Activated CD8-positive, alpha-beta memory T cell treated with anti-CD3 and anti-CD28 coated beads for 36 hours (primary cell): Measurements from ENCODE around the gene TPSAB1. TPM values are rescaled to one million over a fixed set of nuclear protein-coding genes. Genes with fewer than 3 reads are reported as not detected.
"Not testable (repeated sequence)": the region's sequence is repeated elsewhere in the genome, so short reads cannot be mapped to it uniquely, and the experiment has no call there.

Experiments
- CTCF ChIA-PET: fragments of 350-600 bp; sonication (Branson Sonifier 250); formaldehyde crosslinking; loops from one replicate; lab custom pipeline; 2021; ENCODE audit warnings: antibody characterized with exemption; lab: Charles Lee
- POLR2A ChIA-PET: fragments of 350-600 bp; sonication (Branson Sonifier 250); formaldehyde crosslinking; loops from one replicate; lab custom pipeline; 2021; ENCODE audit warnings: antibody characterized with exemption; lab: Charles Lee
- total RNA-seq, 2 experiments: library from RNA; stranded (reverse); gene quantifications; one replicate each; pipeline ENCODE4 v1.2.3, GENCODE V29; 2021

Gene TPSAB1
- total RNA-seq, 2 experiments from 2014 or later = not detected

DNA sequence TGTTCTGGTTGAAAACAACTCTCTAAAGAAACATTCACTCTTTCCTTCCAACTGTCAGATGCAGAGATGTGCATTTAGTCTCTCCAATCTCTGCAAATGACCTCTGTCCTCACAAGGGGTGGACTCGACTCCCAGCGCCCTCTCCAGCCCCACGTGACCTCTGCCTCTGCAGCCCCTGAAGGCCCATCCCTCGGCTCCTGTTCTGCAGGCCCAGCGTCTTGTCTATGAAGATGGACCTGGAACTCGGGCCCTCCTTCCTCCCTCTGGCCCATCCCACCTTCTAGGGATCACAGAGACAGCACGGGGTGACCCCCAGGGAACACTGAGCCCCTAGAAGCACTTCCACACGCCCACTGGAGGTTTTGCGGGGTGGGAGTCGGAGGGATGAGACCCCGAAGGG, 2.9 kb downstream of the TPSAB1 start:
- POLR2A ChIA-PET, CTCF ChIA-PET: not testable (repeated sequence)

DNA sequence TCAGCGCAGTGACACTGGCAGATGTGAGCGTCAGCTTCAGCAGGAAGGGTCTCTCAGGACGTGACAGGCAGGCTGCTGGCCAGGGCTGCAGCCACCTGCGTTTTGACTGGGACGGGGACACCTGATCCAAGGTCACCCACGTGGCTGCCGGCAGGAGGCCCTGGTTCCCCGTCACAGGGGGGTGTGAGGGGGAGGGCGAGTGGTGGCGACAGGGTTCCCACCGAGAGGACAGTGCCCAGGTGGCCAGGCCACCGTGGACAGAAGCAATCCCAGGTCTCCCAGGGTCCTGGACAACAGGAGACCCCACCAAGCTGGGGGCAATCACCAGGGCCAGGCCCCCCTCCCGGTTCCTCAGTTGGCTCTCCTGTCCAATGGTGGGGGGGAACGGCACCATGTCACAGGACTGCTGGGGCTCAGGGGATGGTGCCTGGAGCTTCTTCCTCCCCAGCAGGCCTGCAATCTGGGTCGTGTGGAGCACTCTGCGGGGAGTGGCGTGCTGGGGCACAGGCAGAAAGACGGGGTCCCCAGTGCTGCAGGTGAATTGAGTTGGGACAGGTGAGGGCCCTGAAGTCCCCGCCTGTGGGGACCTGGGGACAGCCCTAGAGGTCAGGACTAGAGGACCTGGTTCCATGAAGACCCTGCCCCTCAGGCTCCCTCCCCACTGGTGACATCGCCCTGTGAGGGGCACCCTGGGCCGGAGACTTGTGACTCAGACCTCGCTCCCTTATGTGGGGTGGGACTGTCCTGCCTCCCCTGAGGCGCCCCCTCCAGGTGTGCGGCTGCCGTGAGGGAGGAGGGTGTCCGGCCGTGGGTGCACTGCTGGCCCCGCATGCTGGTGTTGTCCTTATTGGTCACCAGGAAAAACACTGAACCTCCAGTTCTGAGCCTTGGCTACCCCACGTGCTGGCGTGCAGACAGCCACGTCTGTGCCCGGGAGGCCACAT, 3.7 kb downstream of the TPSAB1 start:
- CTCF ChIA-PET, POLR2A ChIA-PET: not testable (repeated sequence)

DNA sequence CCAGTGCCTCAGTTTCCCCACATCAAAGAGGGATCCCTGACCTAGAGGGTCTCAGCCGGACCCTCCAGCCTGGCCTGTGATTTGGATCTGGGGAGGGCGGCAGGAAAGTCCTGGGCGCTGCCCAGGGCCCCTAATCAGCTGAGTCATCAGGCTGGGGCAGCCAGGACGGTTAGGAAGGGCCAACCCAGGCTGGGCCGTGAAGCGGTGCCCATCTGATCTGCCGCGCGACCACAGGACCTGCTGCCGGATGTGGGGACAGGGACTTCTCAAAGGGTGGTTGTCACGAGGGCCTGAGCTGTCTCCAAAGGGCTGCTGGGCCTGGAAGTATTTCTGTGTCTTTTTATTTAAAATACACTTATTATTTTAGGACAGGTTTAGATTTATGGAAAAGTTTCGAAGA, 4.4 kb downstream of the TPSAB1 start:
- ChIA-PET POLR2A (no interaction called here), CTCF (no interaction called here)

DNA sequence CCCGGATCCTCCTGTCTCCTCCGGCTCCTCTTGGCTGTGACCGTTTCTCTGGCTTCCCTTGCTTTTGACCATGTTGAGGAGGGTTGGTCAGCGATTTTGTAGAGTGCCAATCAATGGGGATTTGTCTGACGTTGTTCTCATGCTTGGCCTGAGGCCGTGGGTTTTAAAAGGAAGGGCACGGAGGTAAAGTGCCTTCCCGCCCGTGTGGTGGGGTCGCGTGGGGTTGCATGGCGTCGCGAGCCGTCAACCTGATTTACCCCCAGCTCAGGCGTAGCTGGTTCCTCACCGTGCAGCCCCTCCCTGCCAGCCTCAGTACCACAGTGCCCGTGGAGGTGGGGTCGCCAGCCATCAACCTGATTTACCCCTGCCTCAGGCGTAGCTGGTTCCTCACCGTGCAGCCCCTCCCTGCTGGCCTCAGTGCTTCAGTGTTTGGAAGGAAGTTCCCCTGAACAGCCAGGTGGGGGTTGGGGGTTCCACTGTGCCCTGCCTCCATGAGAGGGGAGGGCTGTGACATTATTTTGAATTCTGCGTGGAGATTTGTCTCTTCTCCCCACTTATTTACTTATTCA, 5.0 kb downstream of the TPSAB1 start:
- CTCF ChIA-PET = no interaction called here
- POLR2A ChIA-PET = no interaction called here

DNA sequence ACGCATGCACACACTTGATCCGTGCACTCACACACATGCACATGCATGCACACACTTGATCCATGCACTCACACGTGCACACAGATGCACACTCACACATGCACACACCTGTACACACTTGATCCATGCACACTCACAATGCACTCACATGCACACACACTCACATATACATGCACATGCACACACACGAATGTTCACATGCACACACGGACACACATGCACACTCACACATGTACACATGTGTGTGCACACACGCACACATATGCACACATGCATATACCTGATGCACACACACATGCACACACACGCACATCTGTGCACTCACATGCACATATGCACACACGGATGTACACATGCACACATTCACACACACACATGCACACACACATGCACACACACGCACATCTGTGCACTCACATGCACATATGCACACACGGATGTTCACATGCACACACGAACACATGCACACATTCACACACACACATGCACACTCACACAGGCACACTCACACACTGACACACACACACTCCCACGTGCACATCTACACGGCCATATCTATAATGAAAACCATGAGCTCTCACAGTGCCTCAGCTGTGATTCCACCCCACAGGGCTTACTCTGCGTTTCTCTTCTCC, 7.5 kb downstream of the TPSAB1 start:
- CTCF ChIA-PET, POLR2A ChIA-PET: not testable (repeated sequence)

DNA sequence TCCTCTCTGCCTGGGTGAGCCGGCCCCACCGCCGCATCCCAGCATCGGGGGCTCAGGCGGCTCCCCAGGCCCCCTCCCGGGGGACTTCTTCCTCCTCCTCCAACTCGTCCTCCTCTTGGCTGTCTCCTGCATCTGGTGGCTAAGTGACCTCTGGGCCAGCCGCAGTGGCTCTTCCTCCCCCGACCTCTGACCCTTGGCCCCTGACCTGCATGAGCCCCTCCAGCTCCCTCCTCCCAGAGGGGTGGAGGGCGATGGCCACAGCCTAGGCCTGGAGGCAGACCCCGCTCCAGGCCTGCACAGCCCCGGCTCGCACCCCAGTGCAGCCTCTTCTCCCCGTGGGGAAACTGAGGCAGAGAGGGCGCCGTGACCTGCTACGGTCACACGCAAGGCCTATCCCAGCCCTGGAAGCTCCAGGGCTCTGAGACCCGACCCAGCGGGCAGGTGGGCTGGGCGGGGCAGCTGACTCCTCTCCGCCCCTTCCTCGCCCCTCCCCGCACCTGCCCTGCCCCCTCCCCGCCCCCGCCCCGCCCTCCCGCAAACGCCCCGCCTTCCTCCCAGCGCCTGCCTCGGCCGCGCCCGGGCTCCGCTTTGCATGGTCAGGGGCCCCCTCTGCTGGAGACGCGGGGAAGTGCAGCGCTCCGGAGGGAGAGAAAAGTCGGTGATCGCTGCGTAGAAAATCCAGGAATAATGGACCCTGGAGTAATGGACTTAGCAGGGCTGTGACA, 8.7 kb downstream of the TPSAB1 start:
- CTCF ChIA-PET, POLR2A ChIA-PET: not testable (repeated sequence)

DNA sequence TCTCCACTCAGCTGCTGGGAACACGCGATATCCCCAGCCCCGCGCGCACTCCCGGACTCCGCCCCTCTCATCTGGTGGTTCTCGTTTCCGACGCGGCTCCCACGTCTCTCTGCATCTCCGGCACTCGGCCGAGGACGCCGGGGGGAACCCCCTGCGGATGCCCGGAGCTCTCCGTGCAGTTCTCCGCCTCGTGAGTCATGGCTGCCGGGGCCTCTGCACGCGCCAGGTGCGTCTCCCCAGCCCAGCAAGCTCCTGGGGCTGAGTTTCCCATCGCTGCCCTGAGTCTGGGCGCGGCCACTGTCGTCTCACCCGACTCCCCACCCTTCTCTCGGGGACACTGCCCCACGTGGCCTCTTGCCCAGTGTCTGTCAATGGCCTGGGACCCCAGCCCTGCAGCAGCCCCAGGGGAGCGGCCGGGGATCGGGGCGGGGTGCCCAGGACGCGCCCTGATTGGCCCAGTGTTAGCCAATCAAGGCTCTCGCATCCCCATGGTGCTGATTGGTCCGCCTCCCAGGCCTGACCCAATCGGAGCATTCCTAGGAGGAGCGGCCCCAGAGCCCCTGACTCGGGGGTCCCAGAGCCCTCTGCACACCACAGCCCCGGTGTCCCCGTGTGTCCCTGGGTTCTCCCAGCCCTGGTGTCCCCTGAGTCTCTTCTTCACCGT, 13.3 kb downstream of the TPSAB1 start:
- CTCF ChIA-PET, POLR2A ChIA-PET: not testable (repeated sequence)

DNA sequence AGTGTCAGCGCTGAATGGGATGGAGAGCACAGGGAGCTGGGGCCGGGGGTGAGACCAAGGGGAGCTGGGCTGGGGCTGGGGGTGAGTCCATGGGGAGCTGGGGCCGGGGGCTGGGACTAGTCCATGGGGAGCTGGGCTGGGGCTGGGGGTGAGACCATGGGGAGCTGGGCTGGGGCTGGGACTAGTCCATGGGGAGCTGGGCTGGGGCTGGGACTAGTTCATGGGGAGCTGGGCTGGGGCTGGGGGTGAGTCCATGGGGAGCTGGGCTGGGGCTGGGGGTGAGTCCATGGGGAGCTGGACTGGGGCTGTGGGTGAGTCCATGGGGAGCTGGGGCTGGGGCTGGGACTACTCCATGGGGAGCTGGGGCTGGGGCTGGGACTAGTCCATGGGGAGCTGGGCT, 14.3 kb downstream of the TPSAB1 start:
- CTCF ChIA-PET, POLR2A ChIA-PET: not testable (repeated sequence)

DNA sequence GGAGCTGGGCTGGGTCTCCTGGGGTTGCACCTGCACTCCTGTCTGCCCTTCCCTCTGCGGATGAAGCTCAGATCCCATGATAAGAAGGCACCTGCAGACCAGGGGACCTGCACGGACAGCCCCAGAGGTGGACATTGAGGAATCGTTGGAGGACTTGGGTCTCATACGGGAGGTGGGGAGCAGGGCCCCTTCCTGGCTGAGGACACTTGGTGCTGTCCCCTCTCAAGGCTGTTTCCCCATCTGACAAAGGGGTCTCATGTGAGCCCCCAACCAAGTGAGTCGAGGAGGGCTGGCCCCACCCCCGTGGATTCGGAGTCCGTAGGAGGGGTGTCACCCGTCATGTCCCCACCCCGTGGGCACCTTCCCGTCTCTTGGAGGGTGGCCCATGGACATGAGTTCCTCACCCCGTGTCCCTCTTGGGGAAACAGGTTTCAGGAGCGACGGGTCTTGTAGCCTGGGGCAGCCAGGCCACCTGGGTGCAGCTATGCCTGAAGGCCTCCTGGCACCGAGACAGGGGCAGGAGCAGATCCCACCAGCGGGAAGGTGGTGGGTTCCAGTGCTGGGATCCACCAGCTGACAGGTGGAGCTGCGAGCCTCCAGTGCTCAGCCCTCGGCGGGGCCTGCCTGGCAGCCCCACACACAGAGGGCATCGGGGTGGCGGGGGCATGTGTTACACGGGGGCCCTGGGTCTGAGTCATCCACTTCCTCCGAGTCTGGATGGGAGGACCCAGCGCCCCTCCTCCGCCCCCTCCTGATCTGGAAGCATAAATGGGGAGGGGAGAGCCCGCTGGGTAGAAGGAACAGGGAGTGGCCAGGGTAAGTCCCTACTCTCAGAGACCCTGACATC, 15.0 kb downstream of the TPSAB1 start, which contains the start of gene TPSD1:
Gene TPSD1 (plus strand): TSS at position 794 of the 847 bp plus-strand sequence. CDS start 212 bp downstream, outside the sequence.
- CTCF ChIA-PET, POLR2A ChIA-PET: not testable (repeated sequence)

DNA sequence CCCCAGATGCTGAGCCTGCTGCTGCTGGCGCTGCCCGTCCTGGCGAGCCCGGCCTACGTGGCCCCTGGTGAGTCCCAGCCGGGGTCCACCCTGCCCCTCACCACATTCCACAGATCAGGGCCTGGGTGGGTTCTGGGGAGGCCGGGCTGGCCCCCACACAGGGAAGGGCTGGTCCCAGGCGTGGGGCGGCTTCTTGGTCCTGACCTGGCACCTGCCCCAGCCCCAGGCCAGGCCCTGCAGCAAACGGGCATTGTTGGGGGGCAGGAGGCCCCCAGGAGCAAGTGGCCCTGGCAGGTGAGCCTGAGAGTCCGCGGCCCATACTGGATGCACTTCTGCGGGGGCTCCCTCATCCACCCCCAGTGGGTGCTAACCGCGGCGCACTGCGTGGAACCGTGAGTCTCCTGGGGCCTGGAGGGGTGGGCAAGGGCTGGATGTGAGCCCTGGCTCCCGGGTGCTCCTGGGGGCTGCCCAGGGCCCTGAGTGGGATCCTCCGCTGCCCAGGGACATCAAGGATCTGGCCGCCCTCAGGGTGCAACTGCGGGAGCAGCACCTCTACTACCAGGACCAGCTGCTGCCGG, 15.9 kb downstream of the TPSAB1 start:
- POLR2A ChIA-PET, CTCF ChIA-PET: not testable (repeated sequence)

DNA sequence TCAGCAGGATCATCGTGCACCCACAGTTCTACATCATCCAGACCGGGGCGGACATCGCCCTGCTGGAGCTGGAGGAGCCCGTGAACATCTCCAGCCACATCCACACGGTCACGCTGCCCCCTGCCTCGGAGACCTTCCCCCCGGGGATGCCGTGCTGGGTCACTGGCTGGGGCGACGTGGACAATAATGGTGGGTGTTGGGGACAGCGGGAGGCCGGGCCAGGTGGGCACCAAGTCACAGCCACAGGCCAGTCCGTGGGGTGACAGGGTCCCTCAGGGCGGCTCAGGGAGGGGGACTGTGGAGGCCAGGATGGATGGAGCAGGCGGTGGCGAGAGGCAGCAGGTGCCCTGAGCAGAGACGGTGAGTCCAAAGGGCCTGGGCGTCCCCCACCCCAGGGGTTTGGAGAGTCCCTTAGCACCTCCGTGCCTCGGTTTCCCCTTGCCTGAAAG, 16.4 kb downstream of the TPSAB1 start:
- ChIA-PET CTCF (no interaction called here), POLR2A (no interaction called here)

DNA sequence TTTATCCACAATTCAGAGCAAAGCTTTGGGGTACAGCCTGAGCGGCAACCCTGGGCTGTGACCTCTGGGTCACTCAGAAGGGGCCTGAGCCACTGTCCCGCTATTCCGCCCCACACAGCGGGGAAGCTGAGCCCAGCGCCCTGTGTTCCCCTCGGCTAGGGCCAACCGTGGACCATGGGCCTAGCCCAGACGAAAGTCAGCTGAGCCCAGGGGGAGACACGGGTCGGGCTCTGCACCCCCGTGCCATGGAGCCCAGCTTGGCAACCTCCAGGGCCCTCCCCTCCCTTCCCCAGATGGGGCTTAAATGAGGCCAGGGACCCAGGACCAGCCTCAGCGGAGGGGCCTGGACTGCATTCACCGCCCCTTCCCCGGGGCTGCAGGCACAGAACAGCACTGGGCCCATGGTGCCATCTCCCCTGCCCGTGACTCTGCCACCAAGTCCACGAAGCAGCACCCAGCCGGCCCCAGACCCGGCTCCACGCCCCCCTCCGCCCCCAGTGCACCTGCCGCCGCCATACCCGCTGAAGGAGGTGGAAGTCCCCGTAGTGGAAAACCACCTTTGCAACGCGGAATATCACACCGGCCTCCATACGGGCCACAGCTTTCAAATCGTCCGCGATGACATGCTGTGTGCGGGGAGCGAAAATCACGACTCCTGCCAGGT, 17.2 kb downstream of the TPSAB1 start:
- ChIA-PET POLR2A (no interaction called here), CTCF (no interaction called here)

DNA sequence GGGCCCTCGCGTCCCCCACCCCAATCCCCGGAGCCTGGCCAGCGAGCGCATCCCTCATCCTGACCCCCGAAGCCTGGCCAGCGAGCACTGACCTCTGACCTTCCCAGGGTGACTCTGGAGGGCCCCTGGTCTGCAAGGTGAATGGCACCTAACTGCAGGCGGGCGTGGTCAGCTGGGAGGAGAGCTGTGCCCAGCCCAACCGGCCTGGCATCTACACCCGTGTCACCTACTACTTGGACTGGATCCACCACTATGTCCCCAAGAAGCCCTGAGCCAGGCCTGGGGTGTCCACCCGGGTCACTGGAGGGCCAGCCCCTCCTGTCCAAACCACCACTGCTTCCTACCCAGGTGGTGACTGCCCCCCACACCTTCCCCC, 17.7 kb downstream of the TPSAB1 start:
- ChIA-PET CTCF (no interaction called here), POLR2A (no interaction called here)

DNA sequence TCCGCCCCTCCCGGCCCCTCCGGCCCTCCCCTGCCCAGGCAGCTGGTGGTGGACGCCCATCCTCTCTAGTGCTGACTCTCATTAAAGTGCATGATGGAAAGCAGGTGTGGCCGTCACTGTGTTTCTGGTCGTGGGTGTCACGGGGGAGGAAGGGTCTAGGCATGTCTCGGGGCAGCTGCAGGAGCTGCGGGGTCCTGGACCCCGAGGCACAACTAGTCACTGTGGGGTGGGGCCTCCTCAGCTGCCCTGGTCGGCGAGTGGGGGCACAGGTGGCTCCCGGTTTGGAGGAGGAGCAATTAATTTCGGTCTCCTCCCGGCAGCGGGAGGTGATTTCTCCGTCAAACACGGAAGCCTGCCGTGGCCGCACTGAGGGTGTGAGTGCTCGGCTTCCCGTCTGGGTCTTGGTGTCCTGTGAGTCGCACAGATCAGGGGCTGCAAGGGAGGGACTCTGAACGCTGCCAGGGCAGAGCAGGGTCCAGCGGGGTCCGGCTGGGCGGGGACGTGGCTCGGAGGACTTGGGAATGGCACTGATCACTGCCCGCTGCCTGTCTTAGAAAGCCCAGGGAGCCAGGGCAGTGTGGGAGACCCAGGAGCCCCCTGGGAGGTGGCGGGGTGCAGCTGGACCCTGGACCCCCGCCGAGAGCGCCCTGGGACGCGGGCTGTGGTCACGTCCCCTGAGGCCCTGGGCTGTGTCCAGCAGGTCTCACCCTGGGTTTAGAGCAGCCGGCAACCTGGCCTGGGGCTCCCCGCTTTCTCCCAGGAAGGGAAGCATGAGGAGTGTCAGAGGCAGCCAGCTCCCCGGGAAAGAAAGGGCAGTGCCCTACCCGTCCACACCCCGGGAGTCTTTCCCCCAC, 18.6 kb downstream of the TPSAB1 start:
- CTCF ChIA-PET = no interaction called here

DNA sequence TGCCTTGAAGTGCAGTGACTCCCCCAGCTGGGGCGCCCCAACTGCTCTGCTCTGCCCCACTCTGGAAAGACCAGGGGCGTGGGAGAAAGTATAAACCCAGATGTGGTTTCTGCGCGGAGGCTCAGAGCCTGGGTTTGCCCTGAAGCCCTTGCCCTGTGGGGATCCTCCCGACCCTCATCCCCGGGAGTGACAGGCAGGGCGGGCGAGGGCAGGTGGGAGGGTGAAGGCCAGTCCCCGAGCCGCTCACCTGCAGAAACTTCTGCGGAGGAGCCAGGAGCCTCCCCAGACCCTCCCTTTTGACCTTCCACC, 19.2 kb downstream of the TPSAB1 start:
- POLR2A ChIA-PET = no interaction called here

More for the DNA sequence above, 18.6 kb downstream of the TPSAB1 start:
- POLR2A ChIA-PET = no interaction called here

DNA sequence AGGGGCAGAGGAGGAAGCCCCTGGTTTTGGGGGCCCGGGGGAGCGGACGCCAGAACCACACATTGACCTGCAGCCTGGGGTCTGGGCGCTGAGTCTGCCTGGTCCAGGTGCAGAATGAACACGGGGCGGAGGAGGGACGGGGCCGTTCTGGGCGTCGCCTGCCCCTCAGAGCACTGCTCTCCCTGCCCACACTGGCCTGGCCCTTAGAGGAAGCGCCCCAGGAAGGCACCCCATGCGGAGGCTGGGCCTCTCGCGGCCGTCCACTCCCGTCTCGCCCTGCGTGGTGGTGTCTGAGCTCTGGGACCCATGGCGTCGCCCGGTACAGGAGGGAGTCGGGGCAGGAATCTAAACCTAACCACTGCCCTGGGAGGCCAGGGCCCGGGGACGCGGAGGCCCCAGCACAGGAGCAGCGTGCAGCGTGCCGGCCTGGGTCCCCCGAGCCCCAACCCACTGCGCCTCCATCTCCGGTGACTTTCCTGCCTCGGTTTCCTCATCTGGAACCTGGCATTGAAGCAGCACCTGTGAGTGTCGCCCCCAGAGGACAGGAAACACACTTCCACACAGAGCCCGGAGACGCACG, 19.7 kb downstream of the TPSAB1 start:
- CTCF ChIA-PET = no interaction called here
- POLR2A ChIA-PET = no interaction called here

More for the DNA sequence above, 19.2 kb downstream of the TPSAB1 start:
- CTCF ChIA-PET = no interaction called here
